ENCODE measurements around the gene HOXD10. TPM values are rescaled to one million over a fixed set of nuclear protein-coding genes. Genes with fewer than 3 reads are reported as not detected.

The HOXD10 gene
- total RNA-seq, 2 experiments from 2014 or later, result not detected

GRCh38 chr2:176126929-176127773, 10.6 kb downstream of the HOXD10 start:
- no peak overlapping the region for H3K27ac ChIP-seq (ENCODE audit: low read depth in 1 of 2, low read length in 2 of 2)
- TF ChIP-seq CTCF (IDR thresholded peaks at IDR 0.05), result peak; percentile 99
- peaks cover 43% of the 10 kb centered on the region for H3K4me1 ChIP-seq (ENCODE audit: insufficient read depth, low read length)
- Mint-ChIP-seq H3K27me3 (peaks cover 84% of the 10 kb centered on the region), H3K27ac (peak overlapping the region; percentile 38), H3K4me1 (ENCODE audit: low read depth) (peaks cover 45% of the 10 kb centered on the region), H3K4me3 (no peak overlapping the region), H3K9me3 (no peaks in the 10 kb centered on the region), H3K36me3 (ENCODE audit: low read depth) (no peaks in the 10 kb centered on the region)
- peaks cover 0 to 43% of the 10 kb centered on the region in 2 experiments for H3K9me3 ChIP-seq (ENCODE audit: control insufficient read depth in 1 of 2, insufficient read depth in 1 of 2, low read length in 2 of 2)
- H3K27me3 ChIP-seq (ENCODE audit: control insufficient read depth in 1 of 2, insufficient read depth in 2 of 2, low read length in 2 of 2), result peaks cover 79 to 90% of the 10 kb centered on the region in 2 experiments
- ChIA-PET POLR2A (interaction anchor here (0.5 to 1.4 kb wide), 6 partner anchors 12 to 1022 kb away, joined by 3 to 8 read pairs (median 3); no protein-coding TSS in a partner anchor), CTCF (interaction anchor here (0.5 to 4.4 kb wide), 25 partner anchors 10 to 1037 kb away, joined by 3 to 42 read pairs (median 4); partner anchors contain the start of gene HOXD10)
- peak; percentile 54 to 85 (median 65) for DNase-seq
- no peaks in the 10 kb centered on the region for H3K36me3 ChIP-seq (ENCODE audit: insufficient read depth, low read length)
- intact Hi-C loops (cut with DNase I, micrococcal nuclease), result loop anchor here (1.0 to 10.0 kb wide), 9 partner anchors 48 to 1022 kb away; no protein-coding TSS in a partner anchor
- ATAC-seq (ENCODE audit: poor library complexity), result no peak
- H3K4me3 ChIP-seq (ENCODE audit: low read length), result no peak overlapping the region

GRCh38 chr2:176127774-176128072, 11.1 kb downstream of the HOXD10 start:
- intact Hi-C loops (cut with DNase I, micrococcal nuclease), result loop anchor here (1.0 to 10.0 kb wide), 9 partner anchors 47 to 1021 kb away; no protein-coding TSS in a partner anchor
- DNase-seq, result no peak
- Mint-ChIP-seq H3K36me3 (ENCODE audit: low read depth) (no peaks in the 10 kb centered on the region), H3K9me3 (no peaks in the 10 kb centered on the region), H3K27me3 (peaks cover 85% of the 10 kb centered on the region), H3K4me1 (ENCODE audit: low read depth) (peaks cover 49% of the 10 kb centered on the region), H3K4me3 (peak overlapping the region; percentile 31), H3K27ac (peak overlapping the region; percentile 35)
- Histone ChIP-seq H3K9me3 (ENCODE audit: control insufficient read depth in 1 of 2, insufficient read depth in 1 of 2, low read length in 2 of 2) (peaks cover 0 to 37% of the 10 kb centered on the region in 2 experiments), H3K27ac (ENCODE audit: low read depth in 1 of 2, low read length in 2 of 2) (no peak overlapping the region), H3K27me3 (ENCODE audit: control insufficient read depth in 1 of 2, insufficient read depth in 2 of 2, low read length in 2 of 2) (peaks cover 80 to 90% of the 10 kb centered on the region in 2 experiments), H3K4me1 (ENCODE audit: insufficient read depth, low read length) (peaks cover 43% of the 10 kb centered on the region), H3K36me3 (ENCODE audit: insufficient read depth, low read length) (no peaks in the 10 kb centered on the region), H3K4me3 (ENCODE audit: low read length) (no peak overlapping the region)
- CTCF ChIA-PET, result interaction anchor here (0.8 to 4.4 kb wide), 10 partner anchors 11 to 1034 kb away, joined by 3 to 42 read pairs (median 4); partner anchors contain the start of gene HOXD10
- TF ChIP-seq CTCF (IDR thresholded peaks at IDR 0.05), result no peak
- ATAC-seq (ENCODE audit: poor library complexity), result no peak
- POLR2A ChIA-PET, result interaction anchor here (1.2 kb wide), 1 partner anchor 327 kb away, joined by 8 read pairs; no protein-coding TSS in a partner anchor

GRCh38 chr2:176128172-176128981, 11.8 kb downstream of the HOXD10 start:
- Mint-ChIP-seq H3K4me1 (ENCODE audit: low read depth) (peaks cover 48% of the 10 kb centered on the region), H3K9me3 (no peaks in the 10 kb centered on the region), H3K4me3 (peak overlapping the region; percentile 31), H3K27me3 (peaks cover 90% of the 10 kb centered on the region), H3K36me3 (ENCODE audit: low read depth) (no peaks in the 10 kb centered on the region), H3K27ac (peak overlapping the region; percentile 35)
- H3K4me1 ChIP-seq (ENCODE audit: insufficient read depth, low read length), result peaks cover 39% of the 10 kb centered on the region
- peaks cover 84 to 92% of the 10 kb centered on the region in 2 experiments for H3K27me3 ChIP-seq (ENCODE audit: control insufficient read depth in 1 of 2, insufficient read depth in 2 of 2, low read length in 2 of 2)
- no peak for TF ChIP-seq CTCF (IDR thresholded peaks at IDR 0.05)
- H3K9me3 ChIP-seq (ENCODE audit: control insufficient read depth in 1 of 2, insufficient read depth in 1 of 2, low read length in 2 of 2), result peaks cover 0 to 33% of the 10 kb centered on the region in 2 experiments
- POLR2A ChIA-PET, result no interaction called here
- ATAC-seq (ENCODE audit: poor library complexity) (no peak), DNase-seq (no peak)
- H3K36me3 ChIP-seq (ENCODE audit: insufficient read depth, low read length), result no peaks in the 10 kb centered on the region
- H3K27ac ChIP-seq (ENCODE audit: low read depth in 1 of 2, low read length in 2 of 2), result no peak overlapping the region
- intact Hi-C loops (cut with DNase I, micrococcal nuclease), result loop anchor here (5.0 to 10.0 kb wide), 3 partner anchors 46 to 684 kb away; no protein-coding TSS in a partner anchor
- no peak overlapping the region for H3K4me3 ChIP-seq (ENCODE audit: low read length)
- CTCF ChIA-PET, result interaction anchor here (1.0 to 4.4 kb wide), 4 partner anchors 319 to 1021 kb away, joined by 3 to 42 read pairs (median 26); no protein-coding TSS in a partner anchor
